Loucy (cell line): Measurements from ENCODE around the gene LAMTOR5.

Experiments
- EZH2phosphoT487 ChIP-seq: fragments of 200-600 bp; IDR thresholded peaks from 2 replicates; pipeline ENCODE4 v1.6.1; 2018; ENCODE audit warnings: antibody characterized with exemption, mild to moderate bottlenecking, moderate library complexity, borderline replicate concordance
- TF ChIP-seq, protein P1 (sequence below): fragments of 200-600 bp; sonication (generic); conservative IDR thresholded peaks from 2 replicates; pipeline ENCODE4 v1.5.1; 2014; ENCODE audit warnings: mild to moderate bottlenecking, antibody characterized with exemption, low read length

DNA sequence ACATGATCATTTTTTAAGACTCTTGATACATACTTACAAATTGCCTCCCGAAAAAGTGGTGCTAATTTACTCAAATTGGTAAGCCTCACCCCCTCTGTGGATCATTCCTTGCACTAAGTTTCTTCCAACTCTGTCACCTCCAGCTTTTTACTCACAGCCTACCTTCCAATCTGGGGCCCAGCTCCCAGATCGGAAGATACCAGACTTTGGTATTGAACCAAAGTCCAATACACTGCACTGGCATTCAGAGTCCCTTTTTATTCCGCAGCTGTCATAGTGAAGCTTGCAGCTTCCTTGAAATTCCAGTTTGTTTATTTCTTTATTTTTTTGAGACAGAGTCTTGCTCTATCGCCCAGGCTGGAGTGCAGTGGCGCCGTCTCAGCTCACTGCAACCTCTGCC, 1.8 kb upstream of the LAMTOR5 start:
- no peak for TF ChIP-seq EZH2phosphoT487
- TF ChIP-seq, protein P1, sequence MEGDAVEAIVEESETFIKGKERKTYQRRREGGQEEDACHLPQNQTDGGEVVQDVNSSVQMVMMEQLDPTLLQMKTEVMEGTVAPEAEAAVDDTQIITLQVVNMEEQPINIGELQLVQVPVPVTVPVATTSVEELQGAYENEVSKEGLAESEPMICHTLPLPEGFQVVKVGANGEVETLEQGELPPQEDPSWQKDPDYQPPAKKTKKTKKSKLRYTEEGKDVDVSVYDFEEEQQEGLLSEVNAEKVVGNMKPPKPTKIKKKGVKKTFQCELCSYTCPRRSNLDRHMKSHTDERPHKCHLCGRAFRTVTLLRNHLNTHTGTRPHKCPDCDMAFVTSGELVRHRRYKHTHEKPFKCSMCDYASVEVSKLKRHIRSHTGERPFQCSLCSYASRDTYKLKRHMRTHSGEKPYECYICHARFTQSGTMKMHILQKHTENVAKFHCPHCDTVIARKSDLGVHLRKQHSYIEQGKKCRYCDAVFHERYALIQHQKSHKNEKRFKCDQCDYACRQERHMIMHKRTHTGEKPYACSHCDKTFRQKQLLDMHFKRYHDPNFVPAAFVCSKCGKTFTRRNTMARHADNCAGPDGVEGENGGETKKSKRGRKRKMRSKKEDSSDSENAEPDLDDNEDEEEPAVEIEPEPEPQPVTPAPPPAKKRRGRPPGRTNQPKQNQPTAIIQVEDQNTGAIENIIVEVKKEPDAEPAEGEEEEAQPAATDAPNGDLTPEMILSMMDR, result no peak
